SK-N-DZ (cell line): Measurements from ENCODE around the gene SIGLEC12.
"Not testable (repeated sequence)": the region's sequence is repeated elsewhere in the genome, so short reads cannot be mapped to it uniquely, and the experiment has no call there.

Source experiments
- DNase-seq: peaks from one replicate; pipeline ENCODE4 v3.0.0-alpha.2; 2015; ENCODE audit warnings: low spot score

SIGLEC12 gene

GRCh38 chr19:51485960-51486660 is 15.5 kb downstream of the SIGLEC12 start:
- DNase-seq, result no peak

GRCh38 chr19:51480590-51480989 is 21.0 kb downstream of the SIGLEC12 start:
- DNase-seq, result no peak

GRCh38 chr19:51479531-51480331 is 21.9 kb downstream of the SIGLEC12 start:
- DNase-seq, result no peak

DNA sequence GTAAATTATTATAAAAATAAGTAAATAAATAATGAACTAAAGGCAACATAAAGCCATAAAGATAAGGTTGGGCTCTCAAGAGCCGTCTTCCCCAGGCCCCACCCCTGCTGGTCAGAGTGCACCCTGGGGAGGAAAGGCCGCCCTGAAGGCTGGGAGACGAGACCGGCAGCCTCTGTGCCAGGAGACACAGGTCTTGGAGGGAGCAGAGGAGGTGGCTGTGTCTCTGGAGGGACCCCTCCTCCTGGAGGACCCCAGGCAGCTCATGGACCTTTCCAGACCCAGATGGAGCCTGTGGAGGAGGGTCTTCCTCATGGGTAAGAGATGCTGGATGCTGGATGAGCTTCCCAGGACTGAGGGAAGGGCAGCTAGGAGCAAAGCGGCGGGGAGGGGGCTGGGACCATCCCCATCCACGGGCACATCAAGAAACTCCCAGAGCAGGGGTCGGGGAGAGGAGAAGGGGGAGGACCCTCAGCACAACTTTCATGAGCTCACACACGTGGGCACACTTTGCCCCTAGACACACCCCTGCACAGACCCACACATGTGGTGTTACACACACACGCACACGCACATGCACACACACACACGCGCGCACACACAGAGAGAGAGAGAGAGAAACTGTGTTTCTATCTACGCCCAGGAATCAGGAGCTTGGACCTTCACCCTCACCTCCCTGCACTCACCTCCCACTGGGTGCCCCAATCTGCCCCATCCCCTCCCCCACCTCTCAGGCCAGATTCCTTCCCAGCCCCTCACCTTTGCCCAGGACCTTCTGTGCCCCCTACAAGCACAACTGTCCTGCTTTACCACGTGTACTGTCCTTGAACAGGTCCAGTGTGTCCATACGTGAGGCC is 23.0 kb downstream of the SIGLEC12 start, which contains the start of gene CEACAM18:
TSS of gene CEACAM18 (plus strand) at position 159 of the 854 bp plus-strand sequence.
- DNase-seq, result no peak

DNA sequence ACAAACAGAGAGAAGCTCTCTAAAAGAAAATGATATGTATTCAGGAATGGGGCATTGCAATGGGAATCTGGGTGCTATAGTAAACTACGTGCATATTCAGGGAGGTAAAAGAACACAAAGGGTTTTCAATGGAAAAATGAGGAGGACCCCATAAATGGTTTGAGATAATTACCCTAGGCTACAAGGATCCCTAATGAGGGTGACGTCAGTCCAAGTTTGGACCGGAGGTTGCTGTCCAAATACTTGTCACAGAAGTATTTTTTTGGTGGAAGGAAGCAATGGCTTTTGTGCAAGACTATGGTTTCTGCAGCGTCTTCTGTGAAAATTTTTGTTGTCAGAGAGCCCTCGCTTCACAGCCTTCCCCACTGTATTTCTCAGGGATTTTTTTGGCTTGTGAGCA is 24.3 kb downstream of the SIGLEC12 start:
- no peak for DNase-seq

DNA sequence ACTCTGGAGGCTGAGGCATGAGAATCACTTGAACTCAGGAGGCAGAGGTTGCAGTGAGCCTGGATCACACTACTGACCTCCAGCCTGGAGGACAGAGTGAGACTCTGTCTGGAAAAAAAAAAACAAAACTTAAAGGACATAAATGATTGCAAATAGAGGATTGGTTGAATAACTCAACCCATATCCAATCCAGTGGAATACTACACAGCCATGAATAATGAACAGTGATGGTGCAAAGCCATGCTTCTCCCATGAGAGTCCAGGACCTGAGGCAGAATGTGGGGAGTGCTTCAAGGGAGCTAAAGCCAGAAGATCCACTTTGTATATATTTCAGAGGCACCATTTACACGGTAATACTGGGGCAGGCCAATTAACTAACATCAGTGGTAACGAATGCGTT is 25.4 kb downstream of the SIGLEC12 start:
- no peak for DNase-seq

- DNase-seq, result peak; percentile 32
Observed at GRCh38 chr19:51473009-51473707, 28.4 kb downstream of the SIGLEC12 start.

GRCh38 chr19:51472607-51473006 is 29.0 kb downstream of the SIGLEC12 start:
- no peak for DNase-seq

- DNase-seq, result no peak
Observed at GRCh38 chr19:51471527-51471926, 30.1 kb downstream of the SIGLEC12 start.

DNA sequence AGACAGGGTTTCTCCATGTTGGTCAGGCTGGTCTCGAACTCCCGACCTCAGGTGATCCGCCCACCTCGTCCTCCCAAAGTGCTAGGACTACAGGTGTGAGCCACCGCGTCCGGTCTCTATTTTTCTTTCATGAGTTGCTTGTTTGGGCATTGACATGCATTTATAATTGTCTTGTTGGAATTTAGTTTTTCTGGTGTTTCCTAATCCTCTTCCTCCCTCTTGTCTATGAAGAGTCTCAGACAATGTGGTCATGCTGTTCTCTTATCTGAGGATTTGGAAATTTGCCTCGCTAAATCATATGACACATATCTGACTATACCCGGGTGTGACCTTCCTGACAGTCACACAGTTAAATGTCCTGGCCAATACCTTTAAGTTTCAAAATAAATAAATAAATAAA is 30.6 kb downstream of the SIGLEC12 start:
- no peak for DNase-seq

- no peak for DNase-seq
Observed at GRCh38 chr19:51469629-51470028, 32.0 kb downstream of the SIGLEC12 start.

DNA sequence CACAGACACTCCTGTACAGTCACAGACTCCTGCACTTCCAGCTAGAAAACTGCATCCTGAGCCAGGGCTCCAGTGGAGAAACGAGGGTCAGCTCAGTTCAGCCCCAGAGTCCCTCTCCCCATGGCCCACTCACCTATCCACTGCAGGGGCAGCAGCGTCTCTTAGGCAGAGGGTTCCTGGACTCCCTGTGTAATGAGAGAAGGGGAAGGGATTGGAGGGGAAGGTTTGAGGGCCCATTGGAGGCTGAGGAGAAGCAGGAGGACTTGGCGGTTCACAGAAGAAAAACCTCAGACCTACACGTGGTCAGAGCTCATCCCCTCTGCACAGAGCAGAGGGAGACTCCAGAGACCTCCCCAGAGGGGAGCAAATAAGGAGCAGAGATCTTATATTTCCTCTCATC is 32.4 kb downstream of the SIGLEC12 start:
- DNase-seq, result no peak

- no peak for DNase-seq
Observed at GRCh38 chr19:51468545-51468920, 33.1 kb downstream of the SIGLEC12 start.

GRCh38 chr19:51467864-51468544 is 33.6 kb downstream of the SIGLEC12 start:
- DNase-seq, result no peak

- no peak for DNase-seq
Observed at GRCh38 chr19:51466723-51467122, 34.9 kb downstream of the SIGLEC12 start.

DNA sequence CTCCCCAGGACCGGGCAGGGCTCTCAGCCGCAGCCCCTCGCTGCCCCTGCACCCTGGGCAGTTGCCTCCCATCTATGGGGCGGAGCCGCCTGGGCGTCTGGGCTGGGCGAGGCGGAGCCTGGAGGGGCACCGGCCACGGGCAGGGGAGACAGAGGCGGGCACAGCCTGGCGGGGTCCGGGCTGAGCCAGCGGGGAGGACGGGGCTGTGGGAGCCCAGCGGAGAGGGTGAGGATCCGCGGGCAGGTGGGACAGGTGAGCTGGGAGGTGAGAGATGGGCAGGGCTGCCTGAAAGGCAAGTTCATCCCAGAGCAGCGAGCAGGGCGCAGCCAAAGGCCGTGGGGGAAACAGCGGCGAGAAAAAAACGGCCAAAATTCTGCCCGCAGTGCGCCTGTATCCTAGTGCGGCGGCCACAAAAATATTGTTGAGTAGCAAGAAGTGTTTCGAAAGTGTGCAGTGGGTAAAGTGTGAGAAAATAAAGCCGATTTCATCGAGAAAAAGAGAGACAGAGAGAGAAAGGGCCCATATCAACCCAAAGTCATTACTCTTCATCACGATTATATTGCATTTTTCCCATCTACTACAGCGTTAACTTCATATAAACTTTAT is 37.5 kb downstream of the SIGLEC12 start:
- not testable (repeated sequence) for DNase-seq

- no peak for DNase-seq
Observed at GRCh38 chr19:51462681-51463080, 38.9 kb downstream of the SIGLEC12 start.

DNA sequence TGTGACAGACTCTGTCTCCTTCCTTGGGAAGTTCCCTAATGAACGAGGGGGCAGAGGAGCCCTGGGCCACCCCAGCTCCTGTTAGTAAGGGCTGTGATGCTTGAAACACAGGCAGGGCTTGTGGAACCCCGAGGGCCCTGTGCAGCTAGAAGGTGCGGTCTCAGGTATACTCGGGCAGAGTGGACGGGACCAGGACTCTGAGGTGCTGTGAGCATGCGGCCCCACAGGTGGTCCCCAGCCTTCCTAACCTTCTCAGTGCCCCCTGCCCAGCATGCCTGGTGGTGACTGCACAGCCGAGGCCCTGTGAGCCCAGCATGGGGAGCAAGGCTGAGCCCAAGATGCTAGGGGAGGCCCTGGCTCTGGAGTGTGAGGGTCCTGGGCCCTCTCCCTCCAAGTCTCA is 39.3 kb downstream of the SIGLEC12 start:
- no peak for DNase-seq

GRCh38 chr19:51461723-51462161 is 39.9 kb downstream of the SIGLEC12 start:
- DNase-seq, result no peak
